Measurements from ENCODE around the gene ZNF350.

The ZNF350 gene

GRCh38 chr19:51931921-51932320 lies 54.7 kb downstream of the ZNF350 start:
- TF ChIP-seq, protein P1, sequence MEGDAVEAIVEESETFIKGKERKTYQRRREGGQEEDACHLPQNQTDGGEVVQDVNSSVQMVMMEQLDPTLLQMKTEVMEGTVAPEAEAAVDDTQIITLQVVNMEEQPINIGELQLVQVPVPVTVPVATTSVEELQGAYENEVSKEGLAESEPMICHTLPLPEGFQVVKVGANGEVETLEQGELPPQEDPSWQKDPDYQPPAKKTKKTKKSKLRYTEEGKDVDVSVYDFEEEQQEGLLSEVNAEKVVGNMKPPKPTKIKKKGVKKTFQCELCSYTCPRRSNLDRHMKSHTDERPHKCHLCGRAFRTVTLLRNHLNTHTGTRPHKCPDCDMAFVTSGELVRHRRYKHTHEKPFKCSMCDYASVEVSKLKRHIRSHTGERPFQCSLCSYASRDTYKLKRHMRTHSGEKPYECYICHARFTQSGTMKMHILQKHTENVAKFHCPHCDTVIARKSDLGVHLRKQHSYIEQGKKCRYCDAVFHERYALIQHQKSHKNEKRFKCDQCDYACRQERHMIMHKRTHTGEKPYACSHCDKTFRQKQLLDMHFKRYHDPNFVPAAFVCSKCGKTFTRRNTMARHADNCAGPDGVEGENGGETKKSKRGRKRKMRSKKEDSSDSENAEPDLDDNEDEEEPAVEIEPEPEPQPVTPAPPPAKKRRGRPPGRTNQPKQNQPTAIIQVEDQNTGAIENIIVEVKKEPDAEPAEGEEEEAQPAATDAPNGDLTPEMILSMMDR (IDR thresholded peaks at IDR 0.05; ENCODE audit: low read length, missing control alignments) = no peak
- no peak for DNase-seq (ENCODE audit: low read depth)
- H3K4me3 ChIP-seq (replicated peaks; ENCODE audit: low read depth, low read length) = no peak overlapping the region

DNA sequence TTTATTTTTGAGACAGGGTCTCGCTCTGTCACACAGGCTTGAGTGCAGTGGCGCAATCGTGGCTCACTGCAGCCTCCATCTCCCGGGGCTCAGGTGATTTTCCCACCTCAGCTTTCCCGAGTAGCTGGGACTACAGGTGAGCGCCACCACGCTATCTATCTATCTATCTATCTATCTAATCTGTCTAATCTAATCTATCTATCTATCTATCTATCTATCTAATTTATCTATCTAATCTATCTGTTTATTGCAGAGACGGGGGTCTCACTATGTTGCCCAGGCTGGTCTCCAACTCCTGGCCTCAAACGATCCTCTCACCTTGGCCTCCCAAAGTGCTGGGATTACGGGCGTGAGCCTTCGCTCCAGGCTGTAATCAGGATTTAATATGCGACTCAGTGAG lies 58.8 kb downstream of the ZNF350 start:
- H3K4me3 ChIP-seq (replicated peaks; ENCODE audit: low read depth, low read length) = peak overlapping the region; percentile 100
- TF ChIP-seq, protein P1 (IDR thresholded peaks at IDR 0.05; ENCODE audit: low read length, missing control alignments) = no peak
- DNase-seq (ENCODE audit: low read depth) = no peak

- H3K4me3 ChIP-seq (replicated peaks; ENCODE audit: low read depth, low read length) = peak within 1 kb of the TSS; percentile 100
- TF ChIP-seq, protein P1 (IDR thresholded peaks at IDR 0.05; ENCODE audit: low read length, missing control alignments) = peak; percentile 21
- DNase-seq (ENCODE audit: low read depth) = peak; percentile 98
Observed at GRCh38 chr19:51926784-51927741, 59.6 kb downstream of the ZNF350 start, which contains the start of gene ZNF613. ZNF613 (plus strand) TSS chr19:51927472; CDS start chr19:51936221, 8,749 bp downstream.

- peak overlapping the region; percentile 100 for H3K4me3 ChIP-seq (replicated peaks; ENCODE audit: low read depth, low read length)
Observed at GRCh38 chr19:51926426-51926783, 60.2 kb downstream of the ZNF350 start.

GRCh38 chr19:51921949-51922348 lies 64.7 kb downstream of the ZNF350 start:
- no peak overlapping the region for H3K4me3 ChIP-seq (replicated peaks; ENCODE audit: low read depth, low read length)
- DNase-seq (ENCODE audit: low read depth) = no peak
- TF ChIP-seq, protein P1 (IDR thresholded peaks at IDR 0.05; ENCODE audit: low read length, missing control alignments) = no peak

More at GRCh38 chr19:51926426-51926783, 60.2 kb downstream of the ZNF350 start:
- TF ChIP-seq, protein P1 (IDR thresholded peaks at IDR 0.05; ENCODE audit: low read length, missing control alignments) = no peak
- no peak for DNase-seq (ENCODE audit: low read depth)

- DNase-seq (ENCODE audit: low read depth) = no peak
- H3K4me3 ChIP-seq (replicated peaks; ENCODE audit: low read depth, low read length) = no peak overlapping the region
- TF ChIP-seq, protein P1 (IDR thresholded peaks at IDR 0.05; ENCODE audit: low read length, missing control alignments) = no peak
Observed at GRCh38 chr19:51919606-51920005, 67.0 kb downstream of the ZNF350 start.
